ENCODE measurements around the gene ELN. TPM values are rescaled to one million over a fixed set of nuclear protein-coding genes. Genes with fewer than 3 reads are reported as not detected.

ELN gene
- total and polyA plus RNA-seq, 7 donors: 2.5 to 174 (median 33.2) TPM

DNA sequence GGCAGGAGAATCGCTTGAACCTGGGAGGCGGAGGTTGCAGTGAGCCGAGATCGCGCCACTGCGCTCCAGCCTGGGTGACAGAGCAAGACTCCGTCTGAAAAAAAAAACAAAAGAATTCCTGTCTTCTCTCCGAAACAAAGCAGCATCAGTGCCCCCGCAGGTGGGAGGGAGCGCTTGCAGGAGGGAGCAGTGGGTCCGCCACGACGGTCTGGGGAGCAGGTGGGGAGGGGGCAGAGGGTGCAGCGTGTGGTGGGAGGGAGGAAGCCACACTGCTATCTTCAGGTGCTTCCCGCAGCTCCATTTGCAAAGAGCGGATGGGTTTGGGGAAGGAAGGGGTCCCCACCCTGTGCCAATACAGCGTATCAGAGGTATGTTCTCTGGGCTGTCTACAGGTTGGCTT, 87.4 kb downstream of the ELN start:
- WGBS, 2 donors: 77 to 84% methylated on average over 17 of the region's 17 CpGs
- intact Hi-C loops (cut with DNase I): no loop called here
- H3K36me3 ChIP-seq: peaks cover 0 to 53% (median 18%) of the 10 kb centered on the region in 4 donors
- TF ChIP-seq POLR2AphosphoS5 (IDR thresholded peaks at IDR 0.05): no peak
- TF ChIP-seq, protein P1, sequence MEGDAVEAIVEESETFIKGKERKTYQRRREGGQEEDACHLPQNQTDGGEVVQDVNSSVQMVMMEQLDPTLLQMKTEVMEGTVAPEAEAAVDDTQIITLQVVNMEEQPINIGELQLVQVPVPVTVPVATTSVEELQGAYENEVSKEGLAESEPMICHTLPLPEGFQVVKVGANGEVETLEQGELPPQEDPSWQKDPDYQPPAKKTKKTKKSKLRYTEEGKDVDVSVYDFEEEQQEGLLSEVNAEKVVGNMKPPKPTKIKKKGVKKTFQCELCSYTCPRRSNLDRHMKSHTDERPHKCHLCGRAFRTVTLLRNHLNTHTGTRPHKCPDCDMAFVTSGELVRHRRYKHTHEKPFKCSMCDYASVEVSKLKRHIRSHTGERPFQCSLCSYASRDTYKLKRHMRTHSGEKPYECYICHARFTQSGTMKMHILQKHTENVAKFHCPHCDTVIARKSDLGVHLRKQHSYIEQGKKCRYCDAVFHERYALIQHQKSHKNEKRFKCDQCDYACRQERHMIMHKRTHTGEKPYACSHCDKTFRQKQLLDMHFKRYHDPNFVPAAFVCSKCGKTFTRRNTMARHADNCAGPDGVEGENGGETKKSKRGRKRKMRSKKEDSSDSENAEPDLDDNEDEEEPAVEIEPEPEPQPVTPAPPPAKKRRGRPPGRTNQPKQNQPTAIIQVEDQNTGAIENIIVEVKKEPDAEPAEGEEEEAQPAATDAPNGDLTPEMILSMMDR (IDR thresholded peaks at IDR 0.05): no peak
- no peak overlapping the region for H3K4me3 ChIP-seq
- DNase-seq: no peak
- H3K9me3 ChIP-seq: no peaks in the 10 kb centered on the region
- no peaks in the 10 kb centered on the region for H3K27me3 ChIP-seq
- H3K27ac ChIP-seq: no peak overlapping the region
- H3K4me1 ChIP-seq: no peaks in the 10 kb centered on the region

DNA sequence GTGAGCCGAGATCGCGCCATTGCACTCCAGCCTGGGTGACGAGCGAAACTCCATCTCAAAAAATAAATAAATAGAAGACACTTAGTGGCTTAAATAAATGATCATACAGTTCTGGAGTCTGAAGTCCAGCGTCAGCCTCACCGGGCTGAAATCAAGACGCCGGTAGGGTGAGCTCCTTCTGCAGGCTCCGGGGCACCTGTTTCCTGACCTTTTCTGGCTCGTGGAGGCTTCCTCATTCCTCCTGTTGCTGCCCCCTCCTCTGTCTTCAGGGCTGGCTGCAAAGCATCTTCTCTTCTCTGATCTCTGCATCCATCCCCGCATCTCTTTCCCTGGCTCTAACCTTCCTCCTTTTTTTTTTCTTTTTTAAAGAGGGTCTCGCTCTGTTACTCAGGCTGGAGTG, 88.4 kb downstream of the ELN start:
- Histone ChIP-seq H3K27me3 (no peaks in the 10 kb centered on the region), H3K9me3 (no peaks in the 10 kb centered on the region), H3K36me3 (peaks cover 0 to 53% (median 18%) of the 10 kb centered on the region in 4 donors), H3K27ac (no peak overlapping the region), H3K4me1 (no peaks in the 10 kb centered on the region), H3K4me3 (no peak overlapping the region)
- no peak for DNase-seq
- TF ChIP-seq EP300 (IDR thresholded peaks at IDR 0.05) (no peak), POLR2AphosphoS5 (IDR thresholded peaks at IDR 0.05) (no peak), POLR2A (IDR thresholded peaks at IDR 0.05) (no peak)
- TF ChIP-seq, protein P1 (IDR thresholded peaks at IDR 0.05): no peak
- intact Hi-C loops (cut with DNase I): no loop called here
- WGBS, 2 donors: 73 to 90% methylated on average over 13 of the region's 13 CpGs

Other genes starting within 250 kb of the ELN start
- under 1 TPM in 2 of 4 donors, not detected in 2; 0.16 to 0.71 TPM for gene CLDN4, start 197.2 kb upstream of the ELN start, total RNA-seq
- 100 to 1,000 TPM; 210 to 690 (median 293) TPM for gene CLDN4, start 197.2 kb upstream of the ELN start, polyA plus RNA-seq
- gene METTL27, start 185.7 kb upstream of the ELN start, total RNA-seq: 1 to 10 TPM in 3 of 4 donors, under 1 TPM in 1; 0.99 to 5.5 (median 2.1) TPM
- gene METTL27, start 185.7 kb upstream of the ELN start, polyA plus RNA-seq: 10 to 100 TPM in 1 of 3 donors, 1 to 10 TPM in 2; 2.1 to 12.3 (median 4.8) TPM
- not detected for gene TMEM270, start 167.0 kb upstream of the ELN start, total RNA-seq
- under 1 TPM in 1 of 3 donors, not detected in 2; 0.39 TPM for gene TMEM270, start 167.0 kb upstream of the ELN start, polyA plus RNA-seq
- 10 to 100 TPM in 1 of 4 donors, 1 to 10 TPM in 3; 4.6 to 15.0 (median 6.5) TPM for gene LIMK1, start 55.6 kb downstream of the ELN start, total RNA-seq
- 10 to 100 TPM in 1 of 3 donors, 1 to 10 TPM in 2; 9.6 to 16.3 (median 9.7) TPM for gene LIMK1, start 55.6 kb downstream of the ELN start, polyA plus RNA-seq
- 100 to 1,000 TPM; 201 to 274 (median 228) TPM for gene EIF4H, start 146.2 kb downstream of the ELN start, total RNA-seq
- 100 to 1,000 TPM; 196 to 258 (median 224) TPM for gene EIF4H, start 146.2 kb downstream of the ELN start, polyA plus RNA-seq
- 10 to 100 TPM in 1 of 4 donors, 1 to 10 TPM in 3; 2.5 to 13.0 (median 4.4) TPM for gene LAT2, start 181.8 kb downstream of the ELN start, total RNA-seq
- gene LAT2, start 181.8 kb downstream of the ELN start, polyA plus RNA-seq: 10 to 100 TPM in 2 of 3 donors, 1 to 10 TPM in 1; 4.8 to 31.1 (median 16.2) TPM
- 10 to 100 TPM in 3 of 4 donors, 1 to 10 TPM in 1; 3.3 to 17.8 (median 14.8) TPM for gene RFC2, start 226.2 kb downstream of the ELN start, total RNA-seq
- 10 to 100 TPM; 18.0 to 30.0 (median 22.2) TPM for gene RFC2, start 226.2 kb downstream of the ELN start, polyA plus RNA-seq